Cardiac septum (tissue), 1 donor: ENCODE results near the gene WDFY4. TPM values are rescaled to one million over a fixed set of nuclear protein-coding genes. Genes with fewer than 3 reads are reported as not detected.

Experiments
- DNase-seq: peaks from one replicate; pipeline ENCODE4 v3.0.0-alpha.2; 2020; ENCODE audit warnings: low spot score
- intact Hi-C: fragments of 100-400 bp; cut with DNase I; formaldehyde crosslinking; loops from one replicate; pipeline ENCODE4 v1.14.0; 2022
- total RNA-seq: library from RNA; stranded (reverse); fragmentation: NEBNext Ultra II Directional; extraction: Animal tissue kit (Norgen Biotek cat#: 25700); gene quantifications from one replicate; pipeline ENCODE4 v1.2.1, GENCODE V29; 2021
- donor health status: DM: no; HTN: no; CAD: no.

Gene WDFY4
- total RNA-seq, 1 donor from 2014 or later = 1.5 TPM

- no peak for DNase-seq
- intact Hi-C loops = no loop called here
Observed at GRCh38 chr10:48903151-48903550, 218.5 kb downstream of the WDFY4 start.

- DNase-seq = no peak
- intact Hi-C loops = no loop called here
Observed at GRCh38 chr10:48904861-48905260, 220.2 kb downstream of the WDFY4 start.

GRCh38 chr10:48905311-48905710 lies 220.6 kb downstream of the WDFY4 start:
- intact Hi-C loops = no loop called here
- DNase-seq = no peak

GRCh38 chr10:48906841-48907240 lies 222.2 kb downstream of the WDFY4 start:
- no peak for DNase-seq
- intact Hi-C loops = no loop called here

GRCh38 chr10:48907730-48908129 lies 223.1 kb downstream of the WDFY4 start:
- DNase-seq = no peak
- intact Hi-C loops = no loop called here

- DNase-seq = no peak
- intact Hi-C loops = no loop called here
Observed at GRCh38 chr10:48910548-48910947, 225.9 kb downstream of the WDFY4 start.

- intact Hi-C loops = no loop called here
- DNase-seq = no peak
Observed at GRCh38 chr10:48913674-48914073, 229.0 kb downstream of the WDFY4 start.

- intact Hi-C loops = no loop called here
- no peak for DNase-seq
Observed at GRCh38 chr10:48923748-48924147, 239.1 kb downstream of the WDFY4 start.

- no peak for DNase-seq
- intact Hi-C loops = no loop called here
Observed at GRCh38 chr10:48924988-48925387, 240.3 kb downstream of the WDFY4 start.

GRCh38 chr10:48926255-48926654 lies 241.6 kb downstream of the WDFY4 start:
- intact Hi-C loops = no loop called here
- no peak for DNase-seq

- DNase-seq = no peak
- intact Hi-C loops = no loop called here
Observed at GRCh38 chr10:48926764-48927540, 242.3 kb downstream of the WDFY4 start.

- intact Hi-C loops = no loop called here
- no peak for DNase-seq
Observed at GRCh38 chr10:48929413-48929990, 244.8 kb downstream of the WDFY4 start.

GRCh38 chr10:48931188-48931587 lies 246.5 kb downstream of the WDFY4 start:
- DNase-seq = no peak
- intact Hi-C loops = no loop called here

GRCh38 chr10:48932831-48933664 lies 248.4 kb downstream of the WDFY4 start:
- DNase-seq = no peak
- intact Hi-C loops = no loop called here

- DNase-seq = no peak
- intact Hi-C loops = no loop called here
Observed at GRCh38 chr10:48934672-48935501, 250.2 kb downstream of the WDFY4 start.

- intact Hi-C loops = no loop called here
- DNase-seq = no peak
Observed at GRCh38 chr10:48935577-48935976, 250.9 kb downstream of the WDFY4 start.

- no peak for DNase-seq
- intact Hi-C loops = no loop called here
Observed at GRCh38 chr10:48937796-48938195, 253.1 kb downstream of the WDFY4 start.

GRCh38 chr10:48938281-48938680 lies 253.6 kb downstream of the WDFY4 start:
- no peak for DNase-seq

GRCh38 chr10:48938990-48939536 lies 254.4 kb downstream of the WDFY4 start:
- intact Hi-C loops = no loop called here
- no peak for DNase-seq

More at GRCh38 chr10:48938281-48938680, 253.6 kb downstream of the WDFY4 start:
- intact Hi-C loops = no loop called here
